H1 (cell line): Measurements from ENCODE around the gene CORO2B. TPM values are rescaled to one million over a fixed set of nuclear protein-coding genes. Genes with fewer than 3 reads are reported as not detected.

Experiments used
- CTCF ChIA-PET: fragments of 300-600 bp; sonication (Branson Sonifier 250); formaldehyde crosslinking; loops from one replicate; lab custom pipeline; 2021; ENCODE audit not compliant: partially characterized antibody; lab: Charles Lee
- POLR2A ChIA-PET: fragments of 300-600 bp; sonication (Branson Sonifier 250); formaldehyde crosslinking; loops from one replicate; lab custom pipeline; 2021; ENCODE audit warnings: inconsistent platforms; ENCODE audit not compliant: partially characterized antibody; lab: Charles Lee
- DNase-seq, 2 experiments: peaks; one replicate each; pipeline versions ENCODE4 v3.0.0 to v3.0.0-alpha.2; 2010 to 2022; ENCODE audit warnings: low spot score in 2 of 2, low read depth in 1 of 2, mixed read lengths in 1 of 2
- FAIRE-seq: peaks from 2 replicates; lab custom pipeline; 2011; peaks lifted over from hg19 to GRCh38; lab: Jason Lieb, UNC
- H2AFZ ChIP-seq: 2 replicates; pipeline ENCODE4 v1.8.1; 2012; ENCODE audit warnings: low read length, inconsistent platforms
- H2AK5ac ChIP-seq: 2 replicates; pipeline ENCODE4 v1.6.1; 2013; ENCODE audit warnings: low read depth, low read length
- H2BK120ac ChIP-seq: replicated peaks from 2 replicates; pipeline ENCODE3; 2013; ENCODE audit warnings: low read depth, low read length, inconsistent platforms
- H2BK12ac ChIP-seq: 2 replicates; pipeline ENCODE4 v1.6.1; 2013; ENCODE audit warnings: low read depth, low read length
- H2BK15ac ChIP-seq: 2 replicates; pipeline ENCODE4 v1.6.1; 2013; ENCODE audit warnings: low read length
- H2BK20ac ChIP-seq: 2 replicates; pipeline ENCODE4 v1.6.1; 2013; ENCODE audit warnings: low read length
- H2BK5ac ChIP-seq: 2 replicates; pipeline ENCODE4 v1.6.1; 2013; ENCODE audit warnings: low read depth, low read length
- H3K14ac ChIP-seq: 2 replicates; pipeline ENCODE4 v1.6.1; 2013; ENCODE audit warnings: inconsistent platforms; ENCODE audit not compliant: insufficient read length
- H3K18ac ChIP-seq: 2 replicates; pipeline ENCODE4 v1.6.1; 2013; ENCODE audit warnings: low read length; ENCODE audit errors: extremely low read depth
- H3K23ac ChIP-seq: 2 replicates; pipeline ENCODE4 v1.6.1; 2013; ENCODE audit warnings: inconsistent platforms; ENCODE audit not compliant: insufficient read length
- H3K23me2 ChIP-seq: 2 replicates; pipeline ENCODE4 v1.6.1; 2013; ENCODE audit warnings: low read depth, low read length
- H3K27ac ChIP-seq: 2 replicates; pipeline ENCODE4 v1.6.1; 2011; ENCODE audit warnings: low read depth, low read length, inconsistent platforms
- H3K27me3 ChIP-seq, 4 experiments: replicated peaks in 1 of 4; 1 replicate in 1 of 4; 2 replicates in 3 of 4; pipeline versions ENCODE4 v1.6.1 to v1.8.1; 2011 to 2013; ENCODE audit warnings: low read length in 3 of 4, mild to moderate bottlenecking in 3 of 4, inconsistent platforms in 2 of 4, mixed read lengths in 2 of 4, moderate library complexity in 1 of 4; ENCODE audit not compliant: control insufficient read depth in 3 of 4, insufficient read depth in 3 of 4; ENCODE audit errors: extremely low read depth in 1 of 4
- H3K36me3 ChIP-seq, 4 experiments: 2 replicates each; pipeline versions ENCODE4 v1.6.1 to v1.8.1; 2011 to 2013; ENCODE audit warnings: mild to moderate bottlenecking in 4 of 4, low read length in 3 of 4, moderate library complexity in 2 of 4, control low read depth in 1 of 4, inconsistent platforms in 1 of 4; ENCODE audit not compliant: insufficient read depth in 4 of 4, control insufficient read depth in 2 of 4
- H3K4ac ChIP-seq: replicated peaks from 2 replicates; pipeline ENCODE3; 2013; ENCODE audit warnings: low read length, low read depth, mixed read lengths, inconsistent platforms; ENCODE audit not compliant: insufficient read length
- H3K4me1 ChIP-seq, 4 experiments: replicated peaks in 1 of 4; 1 replicate in 1 of 4; 2 replicates in 3 of 4; pipeline versions ENCODE4 v1.6.1 to v1.8.1; 2011 to 2013; ENCODE audit warnings: low read length in 3 of 4, inconsistent platforms in 2 of 4, mixed read lengths in 1 of 4; ENCODE audit not compliant: insufficient read depth in 4 of 4, control insufficient read depth in 3 of 4
- H3K4me2 ChIP-seq, 2 experiments: 2 replicates each; pipeline versions ENCODE4 v1.6.1 to v1.8.1; 2011 to 2013; ENCODE audit warnings: low read depth in 2 of 2, low read length in 2 of 2, control low read depth in 1 of 2, inconsistent platforms in 1 of 2, mild to moderate bottlenecking in 1 of 2; ENCODE audit not compliant: insufficient read depth in 1 of 2
- H3K4me3 ChIP-seq, 4 experiments: fragments of 200-600, 300-600 bp in 1 of 4; sonication (generic), shearing (Covaris generic), sonication (Bioruptor Twin) in 1 of 4; 2 replicates each; pipeline versions ENCODE4 v1.5.1 to v1.8.1; 2011 to 2016; ENCODE audit warnings: low read length in 4 of 4, low read depth in 3 of 4, control low read depth in 2 of 4, inconsistent platforms in 2 of 4, mild to moderate bottlenecking in 2 of 4, mixed read lengths in 1 of 4, moderate library complexity in 1 of 4; ENCODE audit not compliant: insufficient read depth in 2 of 4; ENCODE audit errors: extremely low read depth in 1 of 4
- H3K56ac ChIP-seq: replicated peaks from 2 replicates; pipeline ENCODE3; 2013; ENCODE audit warnings: low read depth, mild to moderate bottlenecking, mixed read lengths, low read length, inconsistent platforms; ENCODE audit not compliant: insufficient read length
- H3K79me1 ChIP-seq: 2 replicates; pipeline ENCODE4 v1.6.1; 2013; ENCODE audit warnings: low read depth, low read length, control low read depth
- H3K79me2 ChIP-seq, 2 experiments: 2 replicates each; pipeline versions ENCODE4 v1.6.1 to v1.8.1; 2012 to 2013; ENCODE audit warnings: low read length in 2 of 2, mild to moderate bottlenecking in 2 of 2, inconsistent platforms in 1 of 2; ENCODE audit not compliant: insufficient read depth in 2 of 2, control insufficient read depth in 1 of 2
- H3K9ac ChIP-seq, 4 experiments: replicated peaks in 1 of 4; 1 replicate in 1 of 4; 2 replicates in 3 of 4; pipeline versions ENCODE4 v1.6.1 to v1.8.1; 2011 to 2013; ENCODE audit warnings: low read depth in 3 of 4, low read length in 3 of 4, control low read depth in 2 of 4, mild to moderate bottlenecking in 2 of 4, moderate library complexity in 2 of 4, inconsistent platforms in 1 of 4; ENCODE audit errors: extremely low read depth in 1 of 4
- H3K9me3 ChIP-seq, 2 experiments: 2 replicates each; pipeline versions ENCODE4 v1.6.1 to v1.8.1; 2012 to 2013; ENCODE audit warnings: mild to moderate bottlenecking in 2 of 2, moderate library complexity in 2 of 2, control low read depth in 1 of 2, inconsistent platforms in 1 of 2, low read depth in 1 of 2, low read length in 1 of 2, mixed read lengths in 1 of 2; ENCODE audit not compliant: insufficient read depth in 2 of 2
- H4K20me1 ChIP-seq, 2 experiments: replicated peaks in 1 of 2; 2 replicates each; pipeline versions ENCODE3 to v1.8.1; 2011 to 2013; ENCODE audit warnings: inconsistent platforms in 2 of 2, low read length in 2 of 2, mild to moderate bottlenecking in 1 of 2; ENCODE audit not compliant: insufficient read depth in 2 of 2, control insufficient read depth in 1 of 2
- H4K5ac ChIP-seq: 2 replicates; pipeline ENCODE4 v1.6.1; 2013; ENCODE audit warnings: low read length, low read depth, mixed read lengths, inconsistent platforms; ENCODE audit not compliant: insufficient read length
- H4K8ac ChIP-seq: 2 replicates; pipeline ENCODE4 v1.8.0; 2013; ENCODE audit warnings: mild to moderate bottlenecking, moderate library complexity, low read length, inconsistent platforms; ENCODE audit not compliant: insufficient read depth; ENCODE audit errors: extremely low read depth
- H4K91ac ChIP-seq: replicated peaks from 2 replicates; pipeline ENCODE3; 2013; ENCODE audit warnings: low read length, mixed read lengths, inconsistent platforms; ENCODE audit not compliant: insufficient read length
- CEBPB ChIP-seq: IDR thresholded peaks from 2 replicates; pipeline ENCODE4 v1.6.1; 2012; ENCODE audit warnings: low read depth, low read length
- CHD1 ChIP-seq: IDR thresholded peaks from 2 replicates; pipeline ENCODE4 v1.6.1; 2012; ENCODE audit warnings: low read depth, low read length, improper control_type of control experiment
- CTBP2 ChIP-seq: IDR thresholded peaks from 2 replicates; pipeline ENCODE4 v1.7.0; 2011; ENCODE audit warnings: borderline replicate concordance, mild to moderate bottlenecking, moderate library complexity, mixed read lengths, low read length; ENCODE audit not compliant: insufficient read depth, insufficient read length
- FOSL1 ChIP-seq: IDR thresholded peaks from 2 replicates; pipeline ENCODE4 v1.6.1; 2011; ENCODE audit warnings: mild to moderate bottlenecking, low read depth, low read length, moderate library complexity; ENCODE audit not compliant: insufficient read depth
- HDAC6 ChIP-seq: IDR thresholded peaks from one replicate; pipeline ENCODE4 v1.7.1; 2012; ENCODE audit warnings: low read depth, mild to moderate bottlenecking, inconsistent platforms, low read length, moderate library complexity
- KDM5A ChIP-seq: fragments of 200-600 bp; IDR thresholded peaks from 2 replicates; pipeline ENCODE4 v1.7.1; 2012; ENCODE audit warnings: mild to moderate bottlenecking, low read length, inconsistent platforms, mixed read lengths
- NRF1 ChIP-seq: IDR thresholded peaks from 2 replicates; pipeline ENCODE4 v1.6.1; 2011; ENCODE audit warnings: mild to moderate bottlenecking, low read depth, low read length, improper control_type of control experiment
- PHF8 ChIP-seq: fragments of 200-600 bp; sonication (generic); conservative IDR thresholded peaks from 2 replicates; pipeline ENCODE4 v1.7.1; 2012; ENCODE audit warnings: low read depth, mild to moderate bottlenecking, inconsistent platforms, low read length, moderate library complexity
- RNF2 ChIP-seq: fragments of 200-900, 300-1000 bp; sonication (generic); IDR thresholded peaks from 2 replicates; pipeline ENCODE4 v1.7.1; 2016; ENCODE audit warnings: borderline replicate concordance, low read depth, mild to moderate bottlenecking, antibody characterized with exemption, low read length; ENCODE audit not compliant: poor library complexity, severe bottlenecking; ENCODE audit errors: missing control alignments
- SIRT6 ChIP-seq: IDR thresholded peaks from one replicate; pipeline ENCODE4 v1.7.1; 2012; ENCODE audit warnings: low read length, inconsistent platforms
- SUZ12 ChIP-seq: fragments of 200-600 bp; sonication (generic); IDR thresholded peaks from 2 replicates; pipeline ENCODE4 v1.6.1; 2012; ENCODE audit warnings: mild to moderate bottlenecking, inconsistent platforms, low read length, moderate library complexity, mixed read lengths
- TAF7 ChIP-seq: optimal IDR thresholded peaks from 2 replicates; pipeline ENCODE3; 2011; ENCODE audit warnings: low read depth, mild to moderate bottlenecking, inconsistent platforms, low read length, moderate library complexity, borderline replicate concordance
- WGBS, 2 experiments: shearing (Covaris generic) in 1 of 2; methylation state at CpG; one replicate each; pipeline versions ENCODE4 v1.1.6 to v1.1.7; 2013 to 2015; ENCODE audit warnings: low lambda C conversion rate in 2 of 2, mixed read lengths in 2 of 2, inconsistent platforms in 1 of 2, low coverage in 1 of 2, missing lambda C conversion rate in 1 of 2; ENCODE audit not compliant: insufficient replicate concordance in 2 of 2, insufficient coverage in 1 of 2, insufficient read length in 1 of 2; ENCODE audit errors: extremely low coverage in 1 of 2, missing lambda C conversion rate in 1 of 2; 5-methylcytosine and 5-hydroxymethylcytosine counted together
- polyA plus RNA-seq, 7 experiments: library from polyadenylated mRNA; depleted of rRNA in 3 of 7; stranded (reverse) in 5 of 7; unstranded in 2 of 7; fragments of >200 nt in 5 of 7; fragments of 200-250 nt in 2 of 7; gene quantifications; 1 replicate in 5 of 7; 2 replicates in 1 of 7; 4 replicates in 1 of 7; pipeline versions ENCODE4 v1.2.1 to v1.2.3, GENCODE V29; 2011 to 2013; ENCODE audit warnings: missing spikeins in 2 of 7, mixed read lengths in 2 of 7
- total RNA-seq: library from RNA; stranded (reverse); fragmentation: NEBNext Ultra II Directional; extraction: Animal tissue kit (Norgen Biotek cat#: 25700); gene quantifications from 2 replicates; pipeline ENCODE4 v1.2.1, GENCODE V29; 2021

CORO2B gene
- total and polyA plus RNA-seq, 2 of the 8 experiments (the other 6 are each of a cell fraction or from before 2014, with no cell fraction given) = 3.4 to 6.7 TPM

DNA sequence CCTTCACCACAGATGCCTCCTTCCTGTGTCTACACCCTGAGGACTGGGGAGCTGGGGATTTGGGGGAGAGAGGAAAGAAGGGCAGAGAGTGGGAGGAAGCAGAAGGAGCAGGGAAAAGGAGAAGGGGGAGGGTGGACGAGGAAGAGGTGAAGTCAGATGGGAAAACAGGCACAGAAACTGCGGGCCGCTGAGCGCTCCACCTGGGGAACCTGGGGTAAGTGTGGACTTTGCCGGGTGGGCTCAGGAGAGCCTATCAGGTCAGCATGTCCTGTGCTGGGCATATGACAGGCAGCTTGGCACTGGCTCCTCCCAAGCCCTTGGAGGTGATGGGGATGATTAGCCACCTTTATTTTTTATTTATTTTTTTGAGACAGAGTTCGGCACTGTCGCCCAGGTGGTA lies 62.6 kb downstream of the CORO2B start:
- H2BK20ac ChIP-seq = no peak overlapping the region
- FAIRE-seq (no peak), DNase-seq (no peak)
- H3K27ac ChIP-seq = no peak overlapping the region
- H2AK5ac ChIP-seq = no peak overlapping the region
- no peak overlapping the region for H2BK120ac ChIP-seq
- H2BK12ac ChIP-seq = peak overlapping the region; percentile 62; the same call in 1 of the 2 replicates
- no peaks in the 10 kb centered on the region for H3K79me1 ChIP-seq
- no peak overlapping the region for H3K56ac ChIP-seq
- peaks cover 0 to 12% (median 3%) of the 10 kb centered on the region in 4 experiments; a peak in 5 of 7 replicates for H3K4me1 ChIP-seq
- H3K36me3 ChIP-seq = no peaks in the 10 kb centered on the region
- no peak overlapping the region for H4K91ac ChIP-seq
- 0 out of 2 replicates have a peak overlapping the region, but pooled peaks have one; percentile 55 for H2BK5ac ChIP-seq
- no peak overlapping the region for H3K14ac ChIP-seq
- peak overlapping the region; percentile 64; the same call in 1 of the 2 replicates for H4K8ac ChIP-seq
- H4K20me1 ChIP-seq = no peaks in the 10 kb centered on the region
- ChIA-PET POLR2A (no interaction called here), CTCF (interaction anchor here (1.4 to 24.3 kb wide), 4 partner anchors 10 to 91 kb away, joined by 6 to 569 read pairs (median 11); no protein-coding TSS in a partner anchor)
- H4K5ac ChIP-seq = no peak overlapping the region
- H2BK15ac ChIP-seq = peak overlapping the region; percentile 76; the same call in 1 of the 2 replicates
- no peak overlapping the region for H3K4me3 ChIP-seq
- no peaks in the 10 kb centered on the region for H3K9me3 ChIP-seq
- no peak overlapping the region for H3K4ac ChIP-seq
- no peak overlapping the region for H2AFZ ChIP-seq
- no peak overlapping the region for H3K4me2 ChIP-seq
- no peaks in the 10 kb centered on the region for H3K23me2 ChIP-seq
- no peaks in the 10 kb centered on the region for H3K79me2 ChIP-seq
- 88% methylated on average over 5 of the region's 7 CpGs; no CpG with 5 or more reads in 1 of the 2 experiments for WGBS, 2 experiments
- no peak overlapping the region for H3K18ac ChIP-seq
- no peak overlapping the region for H3K23ac ChIP-seq
- H3K9ac ChIP-seq = no peak overlapping the region
- no peaks in the 10 kb centered on the region for H3K27me3 ChIP-seq
- no peak for TF ChIP-seq SIRT6
- no peak for TF ChIP-seq RNF2
- TF ChIP-seq NRF1 = no peak
- TF ChIP-seq SUZ12 = no peak
- TF ChIP-seq PHF8 = no peak
- TF ChIP-seq FOSL1 = no peak
- no peak for TF ChIP-seq CTBP2
- TF ChIP-seq CEBPB = no peak
- no peak for TF ChIP-seq KDM5A
- no peak for TF ChIP-seq HDAC6
- no peak for TF ChIP-seq TAF7
- no peak for TF ChIP-seq CHD1
